ENCODE measurements around the gene COMMD10.
A peak's percentile ranks its signal among the peaks of the same experiment; 100 is the strongest.

Gene COMMD10

DNA sequence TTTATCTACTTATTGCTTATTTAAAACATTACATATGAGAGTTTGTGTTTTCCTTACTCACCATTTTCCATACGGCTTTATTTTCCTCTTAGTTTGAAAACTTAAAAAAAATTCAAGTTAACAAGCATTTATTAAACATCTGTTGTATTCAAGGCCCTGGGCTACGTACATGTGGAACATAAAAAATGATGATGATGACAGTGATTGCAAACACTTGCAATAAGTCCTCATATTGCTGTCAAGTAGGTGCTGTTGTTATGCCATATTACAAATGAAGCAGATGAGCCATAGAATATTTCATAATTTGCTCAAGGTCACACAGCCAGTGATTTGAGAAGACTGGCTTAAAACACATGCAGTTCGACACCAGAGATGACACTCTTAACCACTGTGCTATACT lies 180.6 kb downstream of the COMMD10 start:
- no peaks in the 10 kb centered on the region for H3K27me3 ChIP-seq
- TF ChIP-seq, protein P1, sequence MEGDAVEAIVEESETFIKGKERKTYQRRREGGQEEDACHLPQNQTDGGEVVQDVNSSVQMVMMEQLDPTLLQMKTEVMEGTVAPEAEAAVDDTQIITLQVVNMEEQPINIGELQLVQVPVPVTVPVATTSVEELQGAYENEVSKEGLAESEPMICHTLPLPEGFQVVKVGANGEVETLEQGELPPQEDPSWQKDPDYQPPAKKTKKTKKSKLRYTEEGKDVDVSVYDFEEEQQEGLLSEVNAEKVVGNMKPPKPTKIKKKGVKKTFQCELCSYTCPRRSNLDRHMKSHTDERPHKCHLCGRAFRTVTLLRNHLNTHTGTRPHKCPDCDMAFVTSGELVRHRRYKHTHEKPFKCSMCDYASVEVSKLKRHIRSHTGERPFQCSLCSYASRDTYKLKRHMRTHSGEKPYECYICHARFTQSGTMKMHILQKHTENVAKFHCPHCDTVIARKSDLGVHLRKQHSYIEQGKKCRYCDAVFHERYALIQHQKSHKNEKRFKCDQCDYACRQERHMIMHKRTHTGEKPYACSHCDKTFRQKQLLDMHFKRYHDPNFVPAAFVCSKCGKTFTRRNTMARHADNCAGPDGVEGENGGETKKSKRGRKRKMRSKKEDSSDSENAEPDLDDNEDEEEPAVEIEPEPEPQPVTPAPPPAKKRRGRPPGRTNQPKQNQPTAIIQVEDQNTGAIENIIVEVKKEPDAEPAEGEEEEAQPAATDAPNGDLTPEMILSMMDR (IDR thresholded peaks at IDR 0.05) = no peak

GRCh38 chr5:116271446-116272025 lies 186.7 kb downstream of the COMMD10 start:
- Histone ChIP-seq H3K27ac (peak overlapping the region; percentile 68), H3K4me1 (ENCODE audit: control insufficient read depth in 1 of 2, insufficient read depth in 1 of 2, low read depth in 1 of 2, low read length in 1 of 2) (peaks cover 6 to 17% of the 10 kb centered on the region in 2 experiments), H3K36me3 (no peaks in the 10 kb centered on the region), H3K9me3 (peaks cover 1% of the 10 kb centered on the region), H3K4me3 (ENCODE audit: low read depth in 1 of 2, low read length in 1 of 2) (no peak overlapping the region), H3K27me3 (no peaks in the 10 kb centered on the region)
- TF ChIP-seq, protein P1 (IDR thresholded peaks at IDR 0.05) = no peak

More for the DNA sequence above, 180.6 kb downstream of the COMMD10 start:
- H3K36me3 ChIP-seq = no peaks in the 10 kb centered on the region
- H3K27ac ChIP-seq = no peak overlapping the region
- no peaks in the 10 kb centered on the region for H3K9me3 ChIP-seq
- H3K4me1 ChIP-seq (ENCODE audit: control insufficient read depth in 1 of 2, insufficient read depth in 1 of 2, low read depth in 1 of 2, low read length in 1 of 2) = peaks cover 0 to 3% of the 10 kb centered on the region in 2 experiments
- H3K4me3 ChIP-seq (ENCODE audit: low read depth in 1 of 2, low read length in 1 of 2) = no peak overlapping the region

GRCh38 chr5:116272281-116272941 lies 187.6 kb downstream of the COMMD10 start:
- H3K4me1 ChIP-seq (ENCODE audit: control insufficient read depth in 1 of 2, insufficient read depth in 1 of 2, low read depth in 1 of 2, low read length in 1 of 2) = peaks cover 6 to 17% of the 10 kb centered on the region in 2 experiments
- H3K9me3 ChIP-seq = peaks cover 10% of the 10 kb centered on the region
- no peaks in the 10 kb centered on the region for H3K27me3 ChIP-seq
- no peak overlapping the region for H3K4me3 ChIP-seq (ENCODE audit: low read depth in 1 of 2, low read length in 1 of 2)
- TF ChIP-seq, protein P1 (IDR thresholded peaks at IDR 0.05) = no peak
- peak overlapping the region; percentile 68 for H3K27ac ChIP-seq
- H3K36me3 ChIP-seq = no peaks in the 10 kb centered on the region

GRCh38 chr5:116273448-116274242 lies 188.8 kb downstream of the COMMD10 start:
- Histone ChIP-seq H3K27ac (no peak overlapping the region), H3K36me3 (no peaks in the 10 kb centered on the region), H3K4me3 (ENCODE audit: low read depth in 1 of 2, low read length in 1 of 2) (no peak overlapping the region), H3K9me3 (peaks cover 11% of the 10 kb centered on the region), H3K27me3 (no peaks in the 10 kb centered on the region), H3K4me1 (ENCODE audit: control insufficient read depth in 1 of 2, insufficient read depth in 1 of 2, low read depth in 1 of 2, low read length in 1 of 2) (peaks cover 6 to 17% of the 10 kb centered on the region in 2 experiments)
- TF ChIP-seq, protein P1 (IDR thresholded peaks at IDR 0.05) = no peak

DNA sequence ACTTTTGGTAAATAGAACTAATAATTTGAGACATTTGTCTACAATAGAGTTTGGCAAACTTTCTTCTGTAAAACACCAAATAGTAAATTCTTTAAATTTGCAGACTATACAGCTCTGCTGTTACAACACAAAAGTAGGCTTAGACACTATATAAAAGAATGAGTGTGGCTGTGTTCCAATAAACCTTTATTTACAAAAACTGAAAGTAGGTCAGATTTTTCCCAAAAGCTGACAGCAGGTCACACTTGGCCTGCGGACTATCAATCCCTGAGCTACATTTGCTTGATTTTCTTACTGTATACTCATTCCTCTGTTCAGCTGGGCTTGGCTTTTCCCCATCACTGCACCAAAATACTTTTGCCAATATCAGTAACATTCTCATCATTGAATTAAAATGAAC lies 189.4 kb downstream of the COMMD10 start:
- Histone ChIP-seq H3K9me3 (peaks cover 11% of the 10 kb centered on the region), H3K4me1 (ENCODE audit: control insufficient read depth in 1 of 2, insufficient read depth in 1 of 2, low read depth in 1 of 2, low read length in 1 of 2) (peaks cover 6 to 17% of the 10 kb centered on the region in 2 experiments), H3K27ac (no peak overlapping the region), H3K4me3 (ENCODE audit: low read depth in 1 of 2, low read length in 1 of 2) (no peak overlapping the region), H3K27me3 (no peaks in the 10 kb centered on the region), H3K36me3 (no peaks in the 10 kb centered on the region)
- TF ChIP-seq, protein P1 (IDR thresholded peaks at IDR 0.05) = no peak

Measured in neutrophil (primary cell).